GM19099 (cell line): ENCODE data around the gene BICC1.

Source experiments
- POLR2A ChIP-seq: IDR thresholded peaks from 3 replicates; pipeline ENCODE4 v1.6.1; 2011; ENCODE audit warnings: low read depth; ENCODE audit not compliant: insufficient read length; ENCODE audit errors: extremely low read depth

The BICC1 gene

DNA sequence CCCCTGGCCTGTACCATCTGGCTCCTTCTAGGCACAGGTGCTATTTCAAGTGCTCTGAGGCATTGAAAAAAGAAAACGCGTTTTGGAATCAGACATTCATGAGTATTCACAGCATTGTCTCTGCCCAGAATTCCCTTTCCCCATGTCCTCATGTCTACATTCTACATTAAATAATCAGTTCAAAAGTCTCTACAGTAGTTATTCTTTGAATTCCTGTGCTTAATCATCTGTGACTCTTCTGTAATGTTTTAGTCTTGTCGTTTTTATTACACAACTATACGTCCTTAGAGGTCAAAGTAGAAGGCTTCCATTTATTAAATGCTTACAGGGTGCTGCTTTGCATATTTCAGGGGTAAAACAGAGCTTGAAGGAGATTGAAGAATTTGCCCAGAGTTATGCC lies 95.7 kb downstream of the BICC1 start:
- TF ChIP-seq POLR2A: no peak

DNA sequence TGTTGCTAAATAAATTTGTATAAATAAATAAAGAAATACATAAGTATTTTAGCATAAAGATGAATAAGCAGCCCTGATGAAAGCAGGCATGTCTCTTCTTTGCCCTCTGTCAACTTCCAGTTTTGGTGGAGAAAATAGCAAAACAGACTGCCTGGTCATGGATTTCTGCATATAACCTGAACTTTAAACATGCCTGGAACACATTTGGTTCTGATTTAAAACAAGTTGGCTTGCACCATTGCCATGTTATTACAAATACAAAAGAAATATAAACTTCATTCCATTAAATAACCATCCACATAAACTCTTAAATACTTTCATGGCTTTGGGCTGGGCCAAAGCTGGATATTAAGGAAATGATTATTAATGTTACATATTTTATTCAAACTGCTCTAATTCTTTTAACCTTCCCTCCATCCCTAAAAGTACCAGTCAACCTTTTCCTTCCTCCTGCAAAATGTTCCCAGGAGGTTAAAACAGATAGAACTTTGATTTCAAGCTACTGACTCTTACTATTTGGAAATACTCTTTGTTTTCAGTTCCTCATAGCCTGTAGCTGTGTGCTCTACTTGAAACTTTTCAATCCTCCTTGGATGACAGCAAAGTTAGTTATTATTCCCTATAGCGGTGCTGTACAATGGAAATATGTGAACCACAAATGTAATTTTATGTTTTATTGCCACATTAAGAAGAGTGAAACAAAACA lies 96.3 kb downstream of the BICC1 start:
- no peak for TF ChIP-seq POLR2A

DNA sequence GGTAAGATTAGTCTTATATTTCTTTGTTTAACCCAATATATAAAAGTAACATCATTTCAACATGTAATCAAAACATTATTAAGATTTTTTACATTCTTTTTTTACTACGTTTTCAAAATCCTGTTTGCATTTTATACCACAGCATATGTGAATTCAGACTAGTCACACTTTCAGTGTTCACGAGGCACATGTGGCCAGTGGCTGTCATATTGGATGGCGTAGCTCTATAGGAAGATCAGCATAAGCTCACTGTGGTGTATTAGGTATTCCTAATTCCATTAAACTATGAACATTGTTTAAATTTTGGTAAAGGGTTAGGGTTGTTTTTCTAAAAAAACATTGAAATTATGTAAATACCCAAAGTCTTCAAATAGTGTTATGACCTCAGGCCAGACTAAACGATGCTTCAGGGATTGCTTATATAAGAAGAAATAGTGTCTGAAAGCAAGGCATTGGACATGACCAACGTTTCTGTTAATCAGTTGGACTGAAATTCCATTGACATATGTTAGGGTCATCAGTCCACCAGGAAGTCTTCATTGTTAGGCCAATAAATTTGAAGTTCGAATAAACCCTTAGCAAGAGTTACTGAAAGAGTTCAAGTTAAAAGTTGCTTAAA lies 97.0 kb downstream of the BICC1 start:
- no peak for TF ChIP-seq POLR2A

DNA sequence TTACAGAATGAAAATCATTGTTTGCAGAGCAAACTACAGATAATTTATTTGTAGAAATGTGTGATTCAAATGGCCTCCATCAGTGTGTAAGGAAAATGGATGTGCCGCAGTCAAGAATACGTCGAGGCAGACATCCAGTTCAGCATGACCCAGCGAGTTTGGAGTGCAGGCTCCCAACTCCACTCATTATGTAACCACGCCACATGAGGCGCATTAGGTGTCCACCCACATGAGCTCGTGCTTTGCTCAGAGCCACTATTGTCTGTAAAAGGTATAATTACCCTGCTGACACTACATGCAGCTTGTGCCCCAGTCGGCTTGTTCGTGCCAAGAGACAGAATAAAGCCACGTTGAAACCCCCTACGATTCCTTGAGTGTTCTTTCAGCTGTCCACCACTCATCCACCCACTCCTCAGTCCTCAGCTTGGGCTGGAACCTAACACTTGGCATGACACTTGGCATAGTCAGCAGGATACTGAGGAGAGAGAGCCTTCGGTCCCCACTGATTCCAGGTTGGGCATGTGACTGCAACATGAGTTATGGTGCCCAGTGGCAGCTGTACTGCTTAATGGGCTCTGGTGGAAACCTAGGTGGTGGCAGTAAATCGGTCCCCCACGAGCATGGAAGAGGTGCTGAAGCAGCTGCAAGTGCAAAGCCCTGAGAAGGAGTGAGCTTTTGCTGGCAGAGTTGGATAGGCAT lies 102.7 kb downstream of the BICC1 start:
- no peak for TF ChIP-seq POLR2A

DNA sequence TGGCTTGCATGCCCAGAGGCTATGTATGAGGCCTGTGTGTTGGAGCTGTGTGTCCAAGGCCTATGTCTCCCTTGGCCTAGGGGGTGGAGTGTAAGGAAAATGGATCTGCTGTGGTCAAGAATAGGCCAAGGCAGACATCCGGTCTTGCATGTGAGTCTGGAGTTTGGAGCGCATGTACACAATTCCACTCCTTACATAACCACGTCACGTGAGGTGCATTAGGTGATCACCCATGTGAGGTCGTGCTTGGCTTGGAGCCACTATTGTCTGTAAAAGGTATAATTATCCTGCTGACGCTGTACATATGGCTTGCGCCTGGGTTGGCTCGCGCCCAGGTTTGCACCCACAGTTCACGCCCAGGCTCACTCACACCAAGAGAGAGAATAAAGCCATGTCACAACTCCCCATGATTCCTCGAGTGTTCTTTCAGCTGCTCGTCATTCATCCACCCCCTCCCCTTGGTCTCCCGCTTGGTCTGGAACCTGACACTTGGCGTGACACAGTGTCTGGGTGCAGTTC lies 105.5 kb downstream of the BICC1 start:
- no peak for TF ChIP-seq POLR2A

DNA sequence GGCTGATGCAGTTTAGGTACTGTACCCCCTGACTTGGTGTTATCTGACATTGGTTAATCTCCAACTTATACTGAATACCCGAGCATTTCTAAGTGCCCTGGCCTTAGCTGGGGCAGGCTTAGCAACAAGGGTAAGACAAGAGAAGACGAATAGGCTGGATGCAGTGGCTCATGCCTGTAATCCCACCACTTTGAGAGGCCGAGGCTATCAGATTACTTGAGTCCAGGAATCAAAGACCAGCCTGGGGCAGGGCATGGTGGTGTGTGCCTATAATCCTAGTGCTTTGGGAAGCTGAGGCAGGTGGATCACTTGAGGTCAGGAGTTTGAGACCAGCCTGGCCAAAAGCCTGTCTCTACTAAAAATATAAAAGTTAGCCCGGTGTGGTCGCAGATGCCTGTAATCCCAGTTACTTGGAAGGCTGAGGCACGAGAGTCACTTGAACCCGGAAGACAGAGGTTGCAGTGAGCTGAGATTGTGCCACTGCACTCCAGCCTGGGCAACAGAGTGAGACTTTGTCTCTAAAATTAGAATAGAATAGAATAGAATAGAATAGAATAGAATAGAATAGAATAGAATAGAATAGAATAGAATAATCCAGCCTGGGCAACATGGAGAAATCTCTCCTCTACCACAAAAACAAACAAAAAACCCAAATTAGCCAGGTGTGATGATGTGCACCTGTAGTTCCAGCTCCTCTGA lies 108.9 kb downstream of the BICC1 start:
- no peak for TF ChIP-seq POLR2A

DNA sequence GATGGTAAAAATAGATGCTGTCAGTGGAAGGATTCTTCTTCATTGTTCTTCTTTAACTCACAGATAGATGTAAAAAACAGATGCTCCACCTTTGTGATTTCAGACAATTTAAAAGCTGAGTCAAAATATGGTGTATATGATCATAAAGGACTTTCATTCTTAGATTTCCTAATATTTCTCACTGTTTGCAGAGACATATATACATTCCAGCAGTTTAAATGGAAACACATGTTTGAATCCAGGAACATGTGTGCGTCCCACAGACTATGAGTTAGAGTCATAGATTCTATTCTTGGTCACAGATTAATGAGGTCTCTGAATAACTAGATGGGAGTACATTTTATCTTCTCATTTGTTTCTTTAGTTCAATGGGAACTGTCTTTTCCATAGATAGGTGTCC lies 109.6 kb downstream of the BICC1 start:
- TF ChIP-seq POLR2A: no peak

DNA sequence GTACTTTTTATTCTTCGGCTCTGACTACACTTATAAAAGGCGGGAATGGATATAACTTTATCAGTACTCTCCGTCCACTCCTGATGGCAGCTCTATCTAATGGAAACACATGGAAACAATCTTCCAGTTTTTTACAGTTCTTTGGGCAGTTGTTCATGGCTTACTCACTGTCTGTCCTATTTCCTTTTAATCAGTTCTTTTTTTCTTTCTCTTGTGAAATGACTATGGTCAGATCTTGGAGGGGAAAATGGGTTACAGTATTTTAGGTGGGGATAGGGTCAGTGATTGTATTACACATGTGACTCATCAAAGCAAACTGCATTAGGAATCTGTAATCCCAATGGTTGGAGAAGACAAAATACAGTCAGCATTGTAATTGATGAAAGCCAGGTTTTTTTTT lies 112.4 kb downstream of the BICC1 start:
- TF ChIP-seq POLR2A: no peak

DNA sequence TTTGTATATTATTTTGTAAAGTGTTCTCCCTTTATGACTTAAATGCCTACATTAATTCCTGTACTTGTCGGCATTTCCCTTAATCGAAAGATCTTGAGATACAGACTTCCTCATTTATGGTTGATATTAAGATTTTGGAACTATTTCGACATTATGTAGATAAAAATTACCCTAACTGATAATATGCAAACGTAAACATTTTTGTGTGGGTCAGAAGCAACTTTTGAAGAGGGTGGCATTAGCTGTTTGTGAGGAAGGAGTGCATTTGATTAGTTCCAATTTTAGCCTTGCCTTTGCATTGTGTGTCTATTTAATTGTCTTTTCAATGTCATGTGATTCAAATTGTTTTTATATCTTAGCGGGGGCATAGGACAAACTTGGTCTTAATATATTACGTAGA lies 114.7 kb downstream of the BICC1 start:
- TF ChIP-seq POLR2A: no peak

DNA sequence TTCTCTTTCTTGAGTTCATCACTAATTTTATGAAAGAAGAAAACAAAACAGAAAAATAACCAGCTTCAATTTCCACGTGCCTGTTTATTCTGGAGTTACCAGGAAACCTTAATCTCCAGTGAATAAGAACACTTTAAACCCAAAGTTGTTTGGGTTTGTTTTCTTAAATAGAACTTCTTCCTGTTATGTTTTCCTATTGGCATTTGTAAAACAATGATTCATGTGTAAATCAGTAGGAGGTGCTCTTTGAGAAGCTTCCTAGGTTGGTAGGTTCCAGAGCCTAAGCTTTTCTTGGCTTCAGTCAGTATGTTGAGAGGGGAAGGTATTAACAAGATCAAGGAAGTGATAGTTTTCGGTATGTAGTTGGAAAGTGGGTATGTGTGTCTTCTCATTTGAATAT lies 119.0 kb downstream of the BICC1 start:
- no peak for TF ChIP-seq POLR2A

DNA sequence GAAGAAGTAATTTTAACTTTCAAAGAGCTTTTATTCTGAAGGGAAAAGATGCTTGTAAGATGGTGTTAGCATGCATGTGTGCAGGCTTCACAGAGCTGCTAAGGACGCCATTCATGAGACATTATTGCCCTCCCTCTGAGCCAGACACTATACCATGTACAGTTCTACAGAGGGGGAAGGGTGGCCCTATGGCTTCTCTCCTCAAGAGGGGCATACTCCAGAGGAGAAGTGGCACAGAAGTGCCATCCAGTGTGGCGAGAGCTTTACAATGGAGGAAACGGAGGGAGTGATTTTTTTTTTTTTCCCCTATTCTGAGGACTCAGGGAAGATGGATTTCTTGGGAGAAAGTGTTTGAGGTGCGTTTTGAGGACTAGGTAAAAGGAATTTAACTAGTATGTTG lies 119.5 kb downstream of the BICC1 start:
- no peak for TF ChIP-seq POLR2A

DNA sequence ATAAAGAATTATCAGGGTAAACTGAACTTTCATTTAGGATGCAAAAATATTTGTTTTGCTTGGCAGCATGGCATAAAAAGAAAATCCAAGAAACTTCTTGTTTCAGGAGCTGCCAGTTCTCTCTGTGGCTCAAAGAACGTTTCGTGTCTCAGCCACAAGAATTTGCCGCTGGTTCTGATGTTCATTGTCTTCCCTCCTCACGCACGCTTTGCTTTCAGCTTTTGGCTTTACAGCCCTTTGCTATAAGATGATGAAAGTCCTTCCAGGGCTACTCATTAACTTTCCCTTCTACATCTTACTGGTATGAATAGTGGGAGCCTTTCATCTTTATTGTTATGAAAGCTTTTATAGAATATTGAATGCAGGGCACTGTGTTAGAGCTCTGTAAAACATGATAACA lies 124.7 kb downstream of the BICC1 start:
- no peak for TF ChIP-seq POLR2A

DNA sequence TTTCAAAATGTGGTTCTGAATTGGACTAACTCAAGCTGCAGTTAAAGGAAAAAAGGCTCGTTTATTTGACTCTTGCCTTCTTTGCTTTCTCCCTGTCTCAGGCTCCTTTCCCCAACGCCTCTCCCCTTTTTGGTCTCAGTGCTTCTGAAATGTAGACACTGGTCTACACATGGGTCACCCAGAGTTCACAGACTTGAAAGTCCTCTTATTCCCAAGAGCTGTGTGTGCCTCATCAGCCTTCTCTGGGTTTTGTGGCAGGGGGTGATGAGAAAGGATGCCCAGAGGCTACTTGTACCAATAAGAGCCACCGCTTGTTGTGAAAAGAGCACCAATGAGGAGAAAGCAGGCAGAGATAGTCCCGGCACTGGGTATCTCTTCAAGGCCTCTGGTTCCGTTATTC lies 125.7 kb downstream of the BICC1 start:
- TF ChIP-seq POLR2A: no peak

DNA sequence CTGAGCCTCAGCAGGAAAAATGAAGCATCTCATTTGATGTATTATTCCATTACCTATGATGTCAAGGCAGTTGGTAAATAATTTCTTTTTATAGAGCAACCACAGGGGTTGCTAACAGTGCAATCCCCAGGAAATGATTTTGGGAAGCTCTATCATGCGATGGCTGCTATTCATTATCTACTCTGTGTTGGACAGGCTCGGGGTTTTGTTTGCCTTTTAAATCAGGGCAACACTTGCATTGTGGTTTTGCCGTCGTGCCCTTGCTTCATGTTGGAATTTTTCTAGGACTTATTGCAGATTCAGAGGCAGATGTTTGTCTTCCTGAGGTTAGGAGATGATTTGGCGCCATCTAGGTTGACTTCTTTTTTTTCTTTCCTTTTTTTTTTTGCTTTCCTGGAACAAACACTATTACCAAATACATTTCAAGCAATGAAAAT lies 128.4 kb downstream of the BICC1 start:
- no peak for TF ChIP-seq POLR2A

DNA sequence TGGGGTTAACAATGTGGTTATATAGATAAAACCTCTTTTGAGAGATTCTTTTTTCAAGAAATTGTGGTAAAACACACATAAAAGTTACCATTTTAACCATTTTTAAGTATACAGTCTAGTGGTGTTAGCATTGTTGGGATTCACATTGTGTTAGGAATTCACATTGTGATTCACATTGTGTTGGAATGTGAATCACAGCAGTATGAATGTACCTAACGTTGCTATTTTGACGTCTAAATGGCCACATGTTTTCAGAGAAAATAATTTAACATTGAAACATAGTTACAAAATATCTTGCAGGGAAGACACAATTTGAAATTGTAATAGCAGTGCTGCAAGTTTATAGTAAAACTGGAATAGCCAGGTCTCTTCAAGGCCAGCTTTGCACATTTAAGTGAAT lies 129.0 kb downstream of the BICC1 start:
- TF ChIP-seq POLR2A: no peak
